HepG2 (cell line): Measurements from ENCODE around the gene P2RX3. TPM values are rescaled to one million over a fixed set of nuclear protein-coding genes. Genes with fewer than 3 reads are reported as not detected.
"Not testable (repeated sequence)": the region's sequence is repeated elsewhere in the genome, so short reads cannot be mapped to it uniquely, and the experiment has no call there.

Experiments
- ATAC-seq: fragments of 200-7000 bp; cut with Tn5 transposase; 3 replicates; pipeline ENCODE4 v1.9.1; 2020; ENCODE audit warnings: mild to moderate bottlenecking, moderate library complexity
- BruUV-seq: library from RNA; stranded (reverse); fragments of 400-500 nt; replicated peaks from 2 replicates; lab custom pipeline; 2021; lab: Mats Ljungman, UMichigan
- CTCF ChIA-PET: fragments of 300-600 bp; formaldehyde crosslinking; extraction: SDS; loops from one replicate; lab custom pipeline; 2021; ENCODE audit warnings: low total read pairs, inconsistent platforms, low intra/inter-chr PET ratio; lab: Yijun Ruan, JAX
- POLR2A ChIA-PET: fragments of 350-600 bp; sonication (Branson Sonifier 250); formaldehyde crosslinking; loops from one replicate; lab custom pipeline; 2020; ENCODE audit warnings: antibody characterized with exemption, inconsistent platforms; lab: Yijun Ruan, JAX
- DNase-seq: peaks from one replicate; pipeline ENCODE4 v3.0.0-alpha.2; 2015; ENCODE audit warnings: low spot score
- FAIRE-seq: peaks from 3 replicates; lab custom pipeline; 2011; peaks lifted over from hg19 to GRCh38; lab: Jason Lieb, UNC
- H2AFZ ChIP-seq: one replicate; pipeline ENCODE4 v1.6.1; 2011; ENCODE audit warnings: low read length, inconsistent platforms
- H3K27ac ChIP-seq: fragments of 300-600 bp; 3 replicates; pipeline ENCODE4 v1.8.0; 2011; ENCODE audit warnings: mixed run types, mild to moderate bottlenecking, mixed read lengths, low read length, inconsistent platforms; ENCODE audit not compliant: insufficient read depth; ENCODE audit errors: extremely low read length
- H3K27me3 ChIP-seq, 2 experiments: fragments of 200-600 bp in 1 of 2; 2 replicates in 1 of 2; 3 replicates in 1 of 2; pipeline versions ENCODE4 v1.6.0 to v1.8.0; 2011; ENCODE audit warnings: low read length in 2 of 2, mild to moderate bottlenecking in 2 of 2, moderate library complexity in 2 of 2, inconsistent platforms in 1 of 2; ENCODE audit not compliant: insufficient read depth in 2 of 2, control insufficient read depth in 1 of 2
- H3K36me3 ChIP-seq, 2 experiments: fragments of 200-600 bp in 1 of 2; replicated peaks in 1 of 2; 2 replicates in 1 of 2; 3 replicates in 1 of 2; pipeline versions ENCODE4 v1.5.1 to v1.8.0; 2011; ENCODE audit warnings: low read length in 2 of 2, inconsistent platforms in 1 of 2; ENCODE audit not compliant: insufficient read depth in 2 of 2, control insufficient read depth in 1 of 2
- H3K4me1 ChIP-seq: 2 replicates; pipeline ENCODE4 v1.5.1; 2012; ENCODE audit warnings: low read length, inconsistent platforms; ENCODE audit not compliant: insufficient read depth
- H3K4me2 ChIP-seq: 2 replicates; pipeline ENCODE4 v1.6.0; 2011; ENCODE audit warnings: low read depth, low read length, inconsistent platforms
- H3K4me3 ChIP-seq, 3 experiments: fragments of 200-600 bp in 1 of 3; sonication (generic), shearing (Covaris generic) in 1 of 3; replicated peaks in 1 of 3; 2 replicates each; pipeline ENCODE4 v1.5.1; 2011 to 2016; ENCODE audit warnings: low read length in 3 of 3, inconsistent platforms in 2 of 3, low read depth in 2 of 3, mild to moderate bottlenecking in 2 of 3, control low read depth in 1 of 3, mixed read lengths in 1 of 3; ENCODE audit not compliant: insufficient read depth in 1 of 3
- H3K79me2 ChIP-seq: one replicate; pipeline ENCODE4 v1.6.1; 2011; ENCODE audit warnings: low read length, inconsistent platforms; ENCODE audit not compliant: insufficient read depth
- H3K9ac ChIP-seq: 2 replicates; pipeline ENCODE4 v1.6.0; 2011; ENCODE audit warnings: mild to moderate bottlenecking, low read depth, low read length, inconsistent platforms; ENCODE audit not compliant: insufficient read depth
- H3K9me3 ChIP-seq: 2 replicates; pipeline ENCODE4 v1.5.1; 2012; ENCODE audit warnings: mild to moderate bottlenecking, low read length
- H4K20me1 ChIP-seq: 2 replicates; pipeline ENCODE4 v1.6.0; 2011; ENCODE audit warnings: inconsistent platforms, mild to moderate bottlenecking, low read length, moderate library complexity; ENCODE audit not compliant: insufficient read depth
- AGO1 ChIP-seq: fragments of 200-400 bp; formaldehyde crosslinking; IDR thresholded peaks from 2 replicates; pipeline ENCODE4 v1.6.1; 2017; ENCODE audit warnings: mild to moderate bottlenecking, low read depth, low read length, moderate library complexity; ENCODE audit not compliant: poor library complexity, severe bottlenecking
- FOSL2 ChIP-seq: sonication (generic); formaldehyde crosslinking; IDR thresholded peaks from 2 replicates; pipeline ENCODE4 v1.4.0; 2020; ENCODE audit warnings: missing genetic modification reagents
- WGBS: methylation state at CpG from one replicate; pipeline ENCODE4 v1.1.6; 2017; ENCODE audit warnings: low lambda C conversion rate; 5-methylcytosine and 5-hydroxymethylcytosine counted together
- in situ Hi-C: cut with HindIII; loops from 2 replicates; pipeline ENCODE4 v1.10.0; 2017; ENCODE audit warnings: low pct_unique_long_range_greater_than_20kb; ENCODE audit not compliant: extremely low pct_ligation_motif_present
- intact Hi-C: fragments of 100-400 bp; cut with micrococcal nuclease; formaldehyde crosslinking; loops from one replicate; pipeline ENCODE4 v1.10.0; 2022; ENCODE audit not compliant: unreplicated experiment
- polyA plus RNA-seq, 8 experiments: library from polyadenylated mRNA; depleted of rRNA in 3 of 8; stranded (reverse) in 7 of 8; unstranded in 1 of 8; fragments of >200 nt; fragmentation: Illumina TruSeq in 4 of 8; extraction: Trizol in 4 of 8; gene quantifications; 2 replicates each; pipeline versions ENCODE4 v1.2.1 to v1.2.3, GENCODE V29; 2011 to 2016; ENCODE audit warnings: low read depth in 4 of 8, missing spikeins in 1 of 8, mixed read lengths in 1 of 8; ENCODE audit not compliant: insufficient read depth in 1 of 8
- total RNA-seq, 5 experiments: library from RNA; depleted of rRNA; stranded (reverse); fragments of >200 nt; fragmentation: Illumina TruSeq; extraction: Trizol; gene quantifications; 2 replicates each; pipeline ENCODE4 v1.2.3, GENCODE V29; 2016; ENCODE audit warnings: low read depth in 1 of 5

P2RX3 gene
- total and polyA plus RNA-seq, 2 of the 13 experiments (the other 11 are each of a cell fraction or from before 2014, with no cell fraction given), result 0.08 TPM; not detected in 1

DNA sequence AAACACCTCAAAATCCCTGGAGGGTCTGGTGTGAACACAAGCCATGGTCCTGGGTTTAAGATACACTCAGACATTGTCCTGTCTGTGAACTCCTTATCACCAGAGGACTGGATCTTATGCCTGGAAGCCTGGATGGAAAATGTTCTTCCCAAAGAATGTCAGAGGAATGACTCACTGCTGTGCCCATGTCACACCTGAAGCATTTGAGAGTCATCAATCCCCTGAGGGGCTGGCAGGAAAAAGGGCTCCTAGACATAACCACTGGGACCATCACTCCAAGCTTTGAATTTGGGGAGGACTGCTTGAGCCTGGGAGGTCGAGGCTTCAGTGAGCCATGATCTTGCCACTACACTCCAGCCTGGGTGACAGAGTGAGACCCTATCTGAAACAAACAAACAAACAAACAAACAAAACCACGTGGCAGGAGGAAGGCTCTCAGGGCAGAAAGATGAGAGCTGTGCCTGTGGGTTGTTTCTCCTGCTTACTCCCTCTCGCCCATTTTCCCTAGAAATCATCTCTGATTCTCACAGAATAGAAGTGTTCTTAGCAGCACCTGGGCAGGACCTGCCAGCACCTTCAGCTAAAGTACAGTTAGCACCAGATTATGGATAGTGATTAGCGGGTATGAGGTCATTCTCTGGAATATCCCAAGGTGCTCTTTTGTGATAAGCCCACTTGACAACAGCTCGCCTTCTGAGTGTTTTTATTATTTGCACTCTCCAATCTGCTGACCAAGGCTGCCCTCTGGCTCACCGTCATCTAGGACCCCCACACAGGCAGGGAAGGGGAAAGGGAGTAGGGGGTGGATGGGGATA lies 64.2 kb downstream of the P2RX3 start:
- DNase-seq (no peak), FAIRE-seq (no peak), ATAC-seq (no peak)
- H3K79me2 ChIP-seq, result no peaks in the 10 kb centered on the region
- POLR2A ChIA-PET, result no interaction called here
- H3K27me3 ChIP-seq, result peaks cover 0 to 5% of the 10 kb centered on the region in 2 experiments; a peak in 3 of 5 replicates
- intact Hi-C loops (no loop called here), in situ Hi-C loops (no loop called here)
- no TSS peak for BruUV-seq
- H3K9ac ChIP-seq, result no peak overlapping the region
- peaks cover 24% of the 10 kb centered on the region for H3K4me1 ChIP-seq
- H3K4me2 ChIP-seq, result no peak overlapping the region
- no peaks in the 10 kb centered on the region for H3K36me3 ChIP-seq
- no peak overlapping the region for H3K27ac ChIP-seq
- H3K9me3 ChIP-seq, result no peaks in the 10 kb centered on the region
- no peak overlapping the region for H3K4me3 ChIP-seq
- CTCF ChIA-PET, result no interaction called here
- no peaks in the 10 kb centered on the region for H4K20me1 ChIP-seq
- WGBS, result 27% methylated on average over 4 of the region's 6 CpGs
- no peak overlapping the region for H2AFZ ChIP-seq
- TF ChIP-seq AGO1 (no peak), FOSL2 (CRISPR knock-in tag) (0 out of 2 replicates have a peak, but pooled peaks have one; percentile 18)

DNA sequence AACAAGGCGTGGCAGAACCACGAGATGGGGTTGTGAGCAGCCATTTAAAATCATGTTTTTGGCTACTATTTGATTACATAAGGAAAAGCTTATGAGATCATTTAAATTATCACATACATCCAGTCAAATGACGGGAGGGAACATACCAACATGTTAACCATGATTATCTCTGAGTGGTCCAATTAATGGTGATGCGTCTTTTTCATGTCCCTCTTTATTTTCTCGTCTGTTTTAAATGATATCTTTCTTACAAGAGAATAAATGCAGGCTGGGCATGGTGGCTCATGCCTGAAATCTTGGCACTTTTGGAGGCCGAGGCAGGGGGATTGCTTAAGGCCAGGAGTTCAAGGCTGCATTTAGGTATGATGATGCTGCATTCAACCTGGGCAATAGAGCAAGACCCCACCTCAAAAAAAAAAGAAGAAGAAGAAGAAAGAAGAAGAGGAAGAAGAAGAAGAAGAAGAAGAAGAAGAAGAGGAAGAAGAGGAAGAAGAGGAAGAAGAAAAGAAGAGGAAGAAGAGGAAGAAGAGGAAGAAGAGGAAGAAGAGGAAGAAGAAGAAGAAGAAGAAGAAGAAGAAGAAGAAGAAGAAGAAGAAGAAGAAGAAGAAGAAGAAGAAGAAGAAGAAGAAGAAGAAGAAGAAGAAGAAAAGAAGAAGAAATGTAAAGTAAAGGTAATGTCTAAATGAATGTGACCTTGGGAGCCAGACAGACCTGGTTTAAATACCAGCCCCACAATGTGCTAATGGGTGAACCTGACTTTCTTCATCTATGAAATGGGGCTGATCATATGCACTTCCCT lies 65.0 kb downstream of the P2RX3 start:
- 27% methylated on average over 6 of the region's 6 CpGs for WGBS
- BruUV-seq, H2AFZ ChIP-seq, H3K27ac ChIP-seq, H3K36me3 ChIP-seq, POLR2A ChIA-PET, H3K79me2 ChIP-seq, CTCF ChIA-PET, ATAC-seq, H3K27me3 ChIP-seq, H3K4me3 ChIP-seq, H4K20me1 ChIP-seq, intact Hi-C loops, H3K9ac ChIP-seq, in situ Hi-C loops, H3K9me3 ChIP-seq, H3K4me2 ChIP-seq, DNase-seq, FAIRE-seq: not testable (repeated sequence)
- peaks cover 24% of the 10 kb centered on the region for H3K4me1 ChIP-seq
